ENCODE results near the gene ISM2. TPM values are rescaled to one million over a fixed set of nuclear protein-coding genes. Genes with fewer than 3 reads are reported as not detected.

The ISM2 gene
- polyA plus RNA-seq, 1 experiment: 0.07 TPM

DNA sequence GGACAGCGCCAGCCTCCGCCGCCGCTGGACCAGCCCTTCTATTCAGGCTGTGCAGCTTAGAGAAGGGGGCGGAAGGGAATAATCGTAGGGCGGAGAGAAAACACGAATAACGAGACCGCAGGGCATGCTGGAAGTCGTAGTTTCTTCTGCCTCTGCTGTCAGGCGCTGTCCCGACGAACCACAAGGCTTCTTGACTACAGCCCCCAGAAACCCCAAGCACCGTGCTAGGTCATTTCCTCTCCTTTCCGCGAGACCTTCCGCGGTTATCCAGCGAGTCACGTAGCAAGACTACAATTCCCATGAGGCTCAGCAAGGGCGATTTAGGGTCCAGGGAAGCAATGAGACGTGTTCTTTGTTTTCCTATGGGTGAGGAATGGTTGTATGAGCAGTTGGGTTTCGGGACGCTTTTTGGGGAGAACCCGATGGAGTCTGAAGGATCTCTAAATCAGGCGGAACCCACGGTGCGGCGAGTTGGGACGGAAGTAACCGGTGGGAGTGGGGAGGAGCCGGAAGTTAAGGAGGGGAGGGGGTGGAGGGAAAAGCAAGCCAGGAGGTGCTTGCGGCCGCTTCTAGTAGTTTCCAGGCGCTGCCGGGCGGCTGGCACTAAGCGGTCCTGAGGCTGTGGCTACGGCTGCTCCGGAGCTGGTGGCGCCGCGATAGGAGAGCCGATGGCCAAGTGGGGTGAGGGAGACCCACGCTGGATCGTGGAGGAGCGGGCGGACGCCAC is 40.9 kb downstream of the ISM2 start, which contains the start of the genes AHSA1 and VIPAS39:
TSS of gene AHSA1 (plus strand) at position 572 of the 727 bp plus-strand sequence. CDS start at position 669, 97 bp downstream.
TSS of gene VIPAS39 (minus strand) at position 80 of the 727 bp plus-strand sequence. CDS start 3,499 bp downstream, outside the sequence.
- H3K36me3 ChIP-seq (ENCODE audit: control insufficient read depth, insufficient read depth, low read length): peaks cover 9% of the 10 kb centered on the region
- H3K4me3 ChIP-seq (ENCODE audit: low read depth, low read length): peak within 1 kb of the TSS; percentile 94
- TF ChIP-seq CTCF (IDR thresholded peaks at IDR 0.05; ENCODE audit: insufficient read depth, low read depth, low read length): no peak
- no peaks in the 10 kb centered on the region for H3K27me3 ChIP-seq (ENCODE audit: control insufficient read depth, insufficient read depth, low read length)
- CTCF ChIA-PET: interaction anchor here (0.6 to 3.8 kb wide), 7 partner anchors 15 to 335 kb away, joined by 3 to 41 read pairs (median 3); no protein-coding TSS in a partner anchor
- POLR2A ChIA-PET: interaction anchor here (0.5 to 0.7 kb wide), 3 partner anchors 20 to 418 kb away, joined by 3 to 5 read pairs (median 3); no protein-coding TSS in a partner anchor
- peak; percentile 96 for DNase-seq (ENCODE audit: low read depth)

DNA sequence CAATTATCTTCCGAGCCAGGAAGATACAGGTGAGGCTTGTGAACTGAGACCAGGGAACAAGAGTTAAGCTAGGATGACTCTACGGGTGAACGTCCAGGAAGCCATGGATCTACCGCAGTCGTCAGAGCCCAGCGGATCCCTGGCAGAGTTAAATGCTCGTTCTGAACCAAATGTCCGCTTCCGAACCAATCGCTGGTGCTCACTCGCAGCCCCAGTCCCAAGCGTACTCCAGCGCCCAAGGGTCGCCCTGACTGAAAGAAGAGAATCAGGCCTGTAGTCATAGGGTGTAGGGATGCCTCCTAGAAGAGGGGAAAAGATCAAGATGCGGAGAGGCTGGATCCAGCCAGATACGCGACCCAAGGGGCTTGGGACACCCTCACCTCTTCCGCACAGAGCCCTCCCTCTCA is 41.5 kb downstream of the ISM2 start:
- Histone ChIP-seq H3K27me3 (ENCODE audit: control insufficient read depth, insufficient read depth, low read length) (no peaks in the 10 kb centered on the region), H3K36me3 (ENCODE audit: control insufficient read depth, insufficient read depth, low read length) (peaks cover 5% of the 10 kb centered on the region), H3K4me3 (ENCODE audit: low read depth, low read length) (peak overlapping the region; percentile 94)
- POLR2A ChIA-PET: interaction anchor here (0.5 to 0.7 kb wide), 3 partner anchors 19 to 418 kb away, joined by 3 to 5 read pairs (median 3); no protein-coding TSS in a partner anchor
- CTCF ChIA-PET: interaction anchor here (0.6 to 3.8 kb wide), 4 partner anchors 11 to 335 kb away, joined by 3 to 41 read pairs (median 5); no protein-coding TSS in a partner anchor
- DNase-seq (ENCODE audit: low read depth): no peak
- no peak for TF ChIP-seq CTCF (IDR thresholded peaks at IDR 0.05; ENCODE audit: insufficient read depth, low read depth, low read length)

- ChIA-PET POLR2A (no interaction called here), CTCF (interaction anchor here (2.0 kb wide), 1 partner anchor 10 kb away, joined by 7 read pairs; no protein-coding TSS in a partner anchor)
- no peak overlapping the region for H3K4me3 ChIP-seq (ENCODE audit: low read depth, low read length)
- no peak for TF ChIP-seq CTCF (IDR thresholded peaks at IDR 0.05; ENCODE audit: insufficient read depth, low read depth, low read length)
- H3K36me3 ChIP-seq (ENCODE audit: control insufficient read depth, insufficient read depth, low read length): peaks cover 4% of the 10 kb centered on the region
- no peak for DNase-seq (ENCODE audit: low read depth)
- no peaks in the 10 kb centered on the region for H3K27me3 ChIP-seq (ENCODE audit: control insufficient read depth, insufficient read depth, low read length)
Observed at GRCh38 chr14:77455966-77456640, 42.5 kb downstream of the ISM2 start.

DNA sequence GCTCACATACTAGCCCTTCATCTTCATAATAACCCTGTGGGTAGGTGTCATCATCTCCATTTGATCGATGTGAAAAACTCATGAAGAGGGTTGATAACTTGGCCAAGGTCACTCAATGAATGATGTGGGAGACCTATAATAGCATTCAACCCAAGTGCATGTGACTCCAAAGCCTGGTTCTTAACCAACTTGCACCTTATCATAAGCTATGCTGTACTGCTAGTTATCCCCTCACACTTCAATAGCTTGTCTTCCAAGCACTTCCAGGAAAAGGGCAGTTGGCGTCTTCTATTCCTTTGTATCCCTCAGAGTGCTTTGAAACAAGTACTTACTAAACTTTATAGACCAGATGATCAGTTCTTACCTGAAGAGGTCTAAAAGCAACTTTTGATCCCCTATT is 56.4 kb downstream of the ISM2 start:
- Histone ChIP-seq H3K36me3 (ENCODE audit: control insufficient read depth, insufficient read depth, low read length) (peaks cover 17% of the 10 kb centered on the region), H3K27me3 (ENCODE audit: control insufficient read depth, insufficient read depth, low read length) (no peaks in the 10 kb centered on the region)
- CTCF ChIA-PET: no interaction called here

More for the DNA sequence above, 56.4 kb downstream of the ISM2 start:
- POLR2A ChIA-PET: no interaction called here
- H3K4me3 ChIP-seq (ENCODE audit: low read depth, low read length): no peak overlapping the region
- no peak for TF ChIP-seq CTCF (IDR thresholded peaks at IDR 0.05; ENCODE audit: insufficient read depth, low read depth, low read length)
- no peak for DNase-seq (ENCODE audit: low read depth)
